GM12878 (cell line): ENCODE data around the gene HLA-DRB1. TPM values are rescaled to one million over a fixed set of nuclear protein-coding genes. Genes with fewer than 3 reads are reported as not detected.

Experiments used
- ASH2L ChIP-seq: fragments of 300-600, 200-600 bp; sonication (generic); IDR thresholded peaks from 2 replicates; pipeline ENCODE4 v1.6.1; 2017; ENCODE audit warnings: low read depth, mild to moderate bottlenecking, borderline replicate concordance
- ATF7 ChIP-seq: fragments of 450-650 bp; IDR thresholded peaks from 2 replicates; pipeline ENCODE4 v1.6.1; 2016; ENCODE audit warnings: low read depth, mild to moderate bottlenecking
- BHLHE40 ChIP-seq, 2 experiments: fragments of 450-650 bp in 1 of 2; IDR thresholded peaks; 2 replicates each; pipeline ENCODE4 v1.6.1; 2011 to 2017; ENCODE audit warnings: low read depth in 2 of 2, borderline replicate concordance in 1 of 2, improper control_type of control experiment in 1 of 2, low read length in 1 of 2, mild to moderate bottlenecking in 1 of 2
- CREB1 ChIP-seq: IDR thresholded peaks from 2 replicates; pipeline ENCODE4 v1.6.1; 2012; ENCODE audit warnings: low read depth, mild to moderate bottlenecking, inconsistent platforms
- ETV6 ChIP-seq, 2 experiments: fragments of 450-650 bp in 1 of 2; IDR thresholded peaks in 1 of 2; conservative IDR thresholded peaks in 1 of 2; 2 replicates each; pipeline ENCODE4 v1.6.1; 2014; ENCODE audit warnings: antibody characterized with exemption in 1 of 2, borderline replicate concordance in 1 of 2, low read depth in 1 of 2, mild to moderate bottlenecking in 1 of 2, moderate library complexity in 1 of 2
- EZH2 ChIP-seq: IDR thresholded peaks from 2 replicates; pipeline ENCODE4 v1.6.1; 2012; ENCODE audit warnings: low read depth, mild to moderate bottlenecking, control low read depth, inconsistent platforms, low read length, borderline replicate concordance; ENCODE audit not compliant: control insufficient read depth
- FOXM1 ChIP-seq: IDR thresholded peaks from 2 replicates; pipeline ENCODE4 v1.6.1; 2012; ENCODE audit warnings: low read depth, mild to moderate bottlenecking, inconsistent platforms, low read length, moderate library complexity
- HDAC6 ChIP-seq: fragments of 200-600 bp; sonication (generic); IDR thresholded peaks from one replicate; pipeline ENCODE4 v1.8.0; 2017; ENCODE audit warnings: antibody characterized with exemption; ENCODE audit not compliant: unreplicated experiment
- IKZF1 ChIP-seq: fragments of 450-650 bp; conservative IDR thresholded peaks from 2 replicates; pipeline ENCODE4 v1.6.1; 2017; ENCODE audit warnings: antibody characterized with exemption, mild to moderate bottlenecking
- IKZF2 ChIP-seq, 2 experiments: fragments of 450-650 bp; IDR thresholded peaks; 2 replicates each; pipeline ENCODE4 v1.6.1; 2017; ENCODE audit warnings: mild to moderate bottlenecking in 2 of 2, moderate library complexity in 2 of 2
- IRF4 ChIP-seq: IDR thresholded peaks from 2 replicates; pipeline ENCODE4 v1.6.1; 2011; ENCODE audit warnings: low read depth, low read length
- JUNB ChIP-seq: IDR thresholded peaks from 2 replicates; pipeline ENCODE4 v1.6.1; 2016; ENCODE audit warnings: antibody characterized with exemption, mild to moderate bottlenecking
- MTA3 ChIP-seq: IDR thresholded peaks from 2 replicates; pipeline ENCODE4 v1.6.1; 2012; ENCODE audit warnings: low read length, inconsistent platforms, borderline replicate concordance
- MYC ChIP-seq: IDR thresholded peaks from 2 replicates; pipeline ENCODE4 v1.6.1; 2011; ENCODE audit warnings: mild to moderate bottlenecking, low read length, moderate library complexity, inconsistent platforms; ENCODE audit not compliant: insufficient read depth, insufficient replicate concordance, insufficient read length, severe bottlenecking
- NR2C2 ChIP-seq: IDR thresholded peaks from 2 replicates; pipeline ENCODE4 v1.6.1; 2011; ENCODE audit warnings: borderline replicate concordance, low read depth; ENCODE audit not compliant: control insufficient read depth, insufficient read length
- NR2F1 ChIP-seq: fragments of 450-650 bp; conservative IDR thresholded peaks from 2 replicates; pipeline ENCODE4 v1.6.1; 2017; ENCODE audit warnings: mild to moderate bottlenecking
- PML ChIP-seq: IDR thresholded peaks from 2 replicates; pipeline ENCODE4 v1.6.1; 2012; ENCODE audit warnings: low read length, inconsistent platforms
- POLR2AphosphoS2 ChIP-seq: IDR thresholded peaks from 2 replicates; pipeline ENCODE4 v1.6.1; 2011; ENCODE audit warnings: low read depth, mild to moderate bottlenecking, low read length, improper control_type of control experiment, moderate library complexity
- POLR2AphosphoS5 ChIP-seq: IDR thresholded peaks from 2 replicates; pipeline ENCODE4 v1.6.1; 2011; ENCODE audit warnings: mild to moderate bottlenecking, low read length, inconsistent platforms
- RB1 ChIP-seq: fragments of 450-650 bp; formaldehyde crosslinking; IDR thresholded peaks from 2 replicates; pipeline ENCODE4 v1.6.1; 2017; ENCODE audit warnings: mild to moderate bottlenecking, borderline replicate concordance
- RFX5 ChIP-seq: IDR thresholded peaks from 2 replicates; pipeline ENCODE4 v1.6.1; 2011; ENCODE audit warnings: low read depth, low read length, improper control_type of control experiment
- STAT1 ChIP-seq: fragments of 450-650 bp; conservative IDR thresholded peaks from 2 replicates; pipeline ENCODE4 v1.6.1; 2014; ENCODE audit warnings: antibody characterized with exemption, mild to moderate bottlenecking
- SUZ12 ChIP-seq: fragments of 200-600 bp; sonication (generic); IDR thresholded peaks from one replicate; pipeline ENCODE4 v1.6.1; 2018; ENCODE audit warnings: antibody characterized with exemption, mild to moderate bottlenecking; ENCODE audit not compliant: unreplicated experiment
- TARDBP ChIP-seq: IDR thresholded peaks from 2 replicates; pipeline ENCODE4 v1.6.1; 2016; ENCODE audit warnings: borderline replicate concordance
- TCF12 ChIP-seq: IDR thresholded peaks from 2 replicates; pipeline ENCODE4 v1.6.1; 2011; ENCODE audit warnings: low read depth, mild to moderate bottlenecking, low read length
- ZBED1 ChIP-seq: IDR thresholded peaks from 2 replicates; pipeline ENCODE4 v1.6.1; 2016; ENCODE audit warnings: borderline replicate concordance
- polyA plus RNA-seq, 11 experiments: library from polyadenylated mRNA; depleted of rRNA in 4 of 11; unstranded in 6 of 11; stranded (reverse) in 5 of 11; fragments of >200 nt; fragmentation: Nextera tagmentation in 4 of 11; fragmentation: Illumina TruSeq in 1 of 11; extraction: Ambion mirVana in 4 of 11; extraction: Trizol in 1 of 11; gene quantifications; 1 replicate in 1 of 11; 2 replicates in 10 of 11; pipeline versions ENCODE4 v1.2.1 to v1.2.3, GENCODE V29; 2011 to 2016; ENCODE audit warnings: inconsistent platforms in 2 of 11, missing spikeins in 2 of 11, low read depth in 1 of 11
- total RNA-seq, 4 experiments: library from RNA; depleted of rRNA in 3 of 4; stranded (reverse); fragments of >200 nt in 3 of 4; fragmentation: Illumina TruSeq in 1 of 4; extraction: Trizol in 1 of 4; gene quantifications; 2 replicates each; pipeline versions ENCODE4 v1.2.1 to v1.2.3, GENCODE V29; 2013 to 2021
- TF ChIP-seq, protein P1 (sequence below): IDR thresholded peaks from 2 replicates; pipeline ENCODE4 v1.6.1; 2012; ENCODE audit warnings: improper control_type of control experiment, low read depth, low read length; ENCODE audit not compliant: insufficient replicate concordance
- TF ChIP-seq, protein P2 (sequence below): IDR thresholded peaks from 2 replicates; pipeline ENCODE4 v1.6.1; 2012; ENCODE audit warnings: low read length, inconsistent platforms

Gene HLA-DRB1
- total and polyA plus RNA-seq, 10 of the 15 experiments (the other 5 are each of a cell fraction or from before 2014, with no cell fraction given), result 312 to 1,082 (median 604) TPM

DNA sequence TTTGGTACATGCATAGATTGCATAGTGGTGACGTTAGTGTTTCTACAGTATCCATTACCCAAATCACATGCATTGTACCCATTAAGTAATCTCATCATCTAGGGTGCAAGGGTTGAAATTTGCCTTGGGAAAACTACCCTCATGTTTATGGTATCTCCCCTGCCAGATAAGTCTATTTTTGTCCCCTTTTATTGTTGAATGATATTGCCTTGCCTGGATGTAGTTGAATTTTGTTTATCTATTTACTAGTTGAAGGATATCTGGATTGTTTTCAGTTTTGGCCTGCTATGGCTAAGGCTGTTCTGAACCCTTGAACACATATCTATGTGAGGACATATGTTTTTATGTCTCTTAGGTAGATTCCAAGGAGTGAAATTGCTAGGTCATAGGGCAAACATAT, 13.4 kb downstream of the HLA-DRB1 start (continued):
- TF ChIP-seq, protein P1, sequence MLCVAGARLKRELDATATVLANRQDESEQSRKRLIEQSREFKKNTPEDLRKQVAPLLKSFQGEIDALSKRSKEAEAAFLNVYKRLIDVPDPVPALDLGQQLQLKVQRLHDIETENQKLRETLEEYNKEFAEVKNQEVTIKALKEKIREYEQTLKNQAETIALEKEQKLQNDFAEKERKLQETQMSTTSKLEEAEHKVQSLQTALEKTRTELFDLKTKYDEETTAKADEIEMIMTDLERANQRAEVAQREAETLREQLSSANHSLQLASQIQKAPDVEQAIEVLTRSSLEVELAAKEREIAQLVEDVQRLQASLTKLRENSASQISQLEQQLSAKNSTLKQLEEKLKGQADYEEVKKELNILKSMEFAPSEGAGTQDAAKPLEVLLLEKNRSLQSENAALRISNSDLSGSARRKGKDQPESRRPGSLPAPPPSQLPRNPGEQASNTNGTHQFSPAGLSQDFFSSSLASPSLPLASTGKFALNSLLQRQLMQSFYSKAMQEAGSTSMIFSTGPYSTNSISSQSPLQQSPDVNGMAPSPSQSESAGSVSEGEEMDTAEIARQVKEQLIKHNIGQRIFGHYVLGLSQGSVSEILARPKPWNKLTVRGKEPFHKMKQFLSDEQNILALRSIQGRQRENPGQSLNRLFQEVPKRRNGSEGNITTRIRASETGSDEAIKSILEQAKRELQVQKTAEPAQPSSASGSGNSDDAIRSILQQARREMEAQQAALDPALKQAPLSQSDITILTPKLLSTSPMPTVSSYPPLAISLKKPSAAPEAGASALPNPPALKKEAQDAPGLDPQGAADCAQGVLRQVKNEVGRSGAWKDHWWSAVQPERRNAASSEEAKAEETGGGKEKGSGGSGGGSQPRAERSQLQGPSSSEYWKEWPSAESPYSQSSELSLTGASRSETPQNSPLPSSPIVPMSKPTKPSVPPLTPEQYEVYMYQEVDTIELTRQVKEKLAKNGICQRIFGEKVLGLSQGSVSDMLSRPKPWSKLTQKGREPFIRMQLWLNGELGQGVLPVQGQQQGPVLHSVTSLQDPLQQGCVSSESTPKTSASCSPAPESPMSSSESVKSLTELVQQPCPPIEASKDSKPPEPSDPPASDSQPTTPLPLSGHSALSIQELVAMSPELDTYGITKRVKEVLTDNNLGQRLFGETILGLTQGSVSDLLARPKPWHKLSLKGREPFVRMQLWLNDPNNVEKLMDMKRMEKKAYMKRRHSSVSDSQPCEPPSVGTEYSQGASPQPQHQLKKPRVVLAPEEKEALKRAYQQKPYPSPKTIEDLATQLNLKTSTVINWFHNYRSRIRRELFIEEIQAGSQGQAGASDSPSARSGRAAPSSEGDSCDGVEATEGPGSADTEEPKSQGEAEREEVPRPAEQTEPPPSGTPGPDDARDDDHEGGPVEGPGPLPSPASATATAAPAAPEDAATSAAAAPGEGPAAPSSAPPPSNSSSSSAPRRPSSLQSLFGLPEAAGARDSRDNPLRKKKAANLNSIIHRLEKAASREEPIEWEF, result no peak
- TF ChIP-seq IRF4 (no peak), CREB1 (0 out of 2 replicates have a peak, but pooled peaks have one; percentile 14), HDAC6 (no peak), RB1 (no peak), EZH2 (no peak), JUNB (no peak), IKZF1 (no peak), POLR2AphosphoS2 (no peak), PML (peak; percentile 29; the same call in 1 of the 2 replicates), ASH2L (no peak), MTA3 (peak; percentile 95; the same call in 1 of the 2 replicates), POLR2AphosphoS5 (peak; percentile 51; the same call in 1 of the 2 replicates), ETV6 (conservative IDR thresholded peaks at IDR 0.05 in 1 of 2, IDR thresholded peaks at IDR 0.05 in 1 of 2; ENCODE audit: borderline replicate concordance in 1 of 2, low read depth in 1 of 2) (no peak), IKZF2 (IDR thresholded peaks at IDR 0.05) (no peak), MYC (no peak), TARDBP (no peak), NR2C2 (no peak), TCF12 (no peak), STAT1 (no peak), NR2F1 (no peak), FOXM1 (peak; percentile 23; the same call in 1 of the 2 replicates), ATF7 (no peak), RFX5 (no peak), BHLHE40 (IDR thresholded peaks at IDR 0.05; ENCODE audit: borderline replicate concordance in 1 of 2, low read depth in 2 of 2, low read length in 1 of 2) (no peak), ZBED1 (peak; percentile 68; the same call in 1 of the 2 replicates), SUZ12 (no peak)
- TF ChIP-seq, protein P2, sequence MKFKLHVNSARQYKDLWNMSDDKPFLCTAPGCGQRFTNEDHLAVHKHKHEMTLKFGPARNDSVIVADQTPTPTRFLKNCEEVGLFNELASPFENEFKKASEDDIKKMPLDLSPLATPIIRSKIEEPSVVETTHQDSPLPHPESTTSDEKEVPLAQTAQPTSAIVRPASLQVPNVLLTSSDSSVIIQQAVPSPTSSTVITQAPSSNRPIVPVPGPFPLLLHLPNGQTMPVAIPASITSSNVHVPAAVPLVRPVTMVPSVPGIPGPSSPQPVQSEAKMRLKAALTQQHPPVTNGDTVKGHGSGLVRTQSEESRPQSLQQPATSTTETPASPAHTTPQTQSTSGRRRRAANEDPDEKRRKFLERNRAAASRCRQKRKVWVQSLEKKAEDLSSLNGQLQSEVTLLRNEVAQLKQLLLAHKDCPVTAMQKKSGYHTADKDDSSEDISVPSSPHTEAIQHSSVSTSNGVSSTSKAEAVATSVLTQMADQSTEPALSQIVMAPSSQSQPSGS, result peak; percentile 74
